DND-41 (cell line): ENCODE results near the gene POLR2B.

Experiments used
- EZH2 ChIP-seq: IDR thresholded peaks from 3 replicates; pipeline ENCODE4 v1.6.1; 2012; ENCODE audit warnings: borderline replicate concordance, low read depth, mild to moderate bottlenecking, moderate library complexity, low read length, inconsistent platforms; ENCODE audit not compliant: severe bottlenecking
- TF ChIP-seq, protein P1 (sequence below): IDR thresholded peaks from 2 replicates; pipeline ENCODE4 v1.5.1; 2012; ENCODE audit warnings: borderline replicate concordance, low read length, moderate library complexity, mild to moderate bottlenecking; ENCODE audit not compliant: poor library complexity, severe bottlenecking; ENCODE audit errors: extremely low read depth

DNA sequence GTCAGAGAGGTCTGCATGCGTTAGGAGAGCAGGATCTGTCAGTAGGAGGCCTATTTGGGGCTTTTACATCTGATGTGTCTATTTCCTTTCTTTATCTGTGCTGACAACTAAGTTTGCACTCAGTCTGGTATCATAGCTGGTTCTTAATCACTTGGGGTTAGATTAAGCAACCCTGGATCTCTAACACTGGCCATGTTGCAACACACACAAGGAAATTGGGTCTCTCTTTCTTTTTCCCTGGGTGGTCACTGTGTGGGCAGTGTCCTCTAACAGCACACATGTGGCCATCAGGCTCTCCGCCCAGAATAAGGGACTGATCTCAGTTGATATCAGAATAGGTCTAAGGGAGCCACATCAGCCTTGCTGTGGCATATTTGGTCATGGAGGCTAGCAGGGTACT is 92.6 kb downstream of the POLR2B start:
- TF ChIP-seq, protein P1, sequence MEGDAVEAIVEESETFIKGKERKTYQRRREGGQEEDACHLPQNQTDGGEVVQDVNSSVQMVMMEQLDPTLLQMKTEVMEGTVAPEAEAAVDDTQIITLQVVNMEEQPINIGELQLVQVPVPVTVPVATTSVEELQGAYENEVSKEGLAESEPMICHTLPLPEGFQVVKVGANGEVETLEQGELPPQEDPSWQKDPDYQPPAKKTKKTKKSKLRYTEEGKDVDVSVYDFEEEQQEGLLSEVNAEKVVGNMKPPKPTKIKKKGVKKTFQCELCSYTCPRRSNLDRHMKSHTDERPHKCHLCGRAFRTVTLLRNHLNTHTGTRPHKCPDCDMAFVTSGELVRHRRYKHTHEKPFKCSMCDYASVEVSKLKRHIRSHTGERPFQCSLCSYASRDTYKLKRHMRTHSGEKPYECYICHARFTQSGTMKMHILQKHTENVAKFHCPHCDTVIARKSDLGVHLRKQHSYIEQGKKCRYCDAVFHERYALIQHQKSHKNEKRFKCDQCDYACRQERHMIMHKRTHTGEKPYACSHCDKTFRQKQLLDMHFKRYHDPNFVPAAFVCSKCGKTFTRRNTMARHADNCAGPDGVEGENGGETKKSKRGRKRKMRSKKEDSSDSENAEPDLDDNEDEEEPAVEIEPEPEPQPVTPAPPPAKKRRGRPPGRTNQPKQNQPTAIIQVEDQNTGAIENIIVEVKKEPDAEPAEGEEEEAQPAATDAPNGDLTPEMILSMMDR = no peak
- no peak for TF ChIP-seq EZH2
